Heart left ventricle (tissue), 16 donors: ENCODE data around the gene CRY1. TPM values are rescaled to one million over a fixed set of nuclear protein-coding genes. Genes with fewer than 3 reads are reported as not detected.
A peak's percentile ranks its signal among the peaks of the same experiment; 100 is the strongest.
"Not testable (repeated sequence)": the region's sequence is repeated elsewhere in the genome, so short reads cannot be mapped to it uniquely, and the experiment has no call there.

Source experiments
- ATAC-seq, 4 donors: fragments of 200-7000 bp; cut with Tn5 transposase; one replicate each; pipeline ENCODE4 v1.9.1; 2020 to 2022; ENCODE audit warnings: moderate library complexity in 4 of 4, mild to moderate bottlenecking in 3 of 4, moderate number of reproducible peaks in 1 of 4
- DNase-seq, 5 donors: peaks; one replicate each; pipeline ENCODE4 v3.0.0-alpha.2; 2020
- H3K27ac ChIP-seq, 12 donors: fragments of 200-600 bp; sonication (generic) in 4 of 12; one replicate each; pipeline versions ENCODE4 v1.5.0 to v1.8.0; 2016 to 2022; ENCODE audit warnings: mild to moderate bottlenecking in 2 of 12
- H3K27me3 ChIP-seq, 9 donors: fragments of 200-600 bp; sonication (generic) in 2 of 9; one replicate each; pipeline versions ENCODE4 v1.5.1 to v1.8.0; 2016 to 2022; ENCODE audit warnings: mild to moderate bottlenecking in 3 of 9
- H3K36me3 ChIP-seq, 9 donors: fragments of 200-600 bp; sonication (generic) in 2 of 9; one replicate each; pipeline versions ENCODE4 v1.5.0 to v1.8.0; 2018 to 2022; ENCODE audit warnings: mild to moderate bottlenecking in 2 of 9
- H3K4me1 ChIP-seq, 12 donors: fragments of 200-600 bp; sonication (generic) in 4 of 12; one replicate each; pipeline versions ENCODE4 v1.5.0 to v1.8.0; 2016 to 2022; ENCODE audit warnings: mild to moderate bottlenecking in 3 of 12
- H3K4me3 ChIP-seq, 12 donors: fragments of 200-600 bp; sonication (generic) in 4 of 12; one replicate each; pipeline versions ENCODE4 v1.5.0 to v1.8.0; 2017 to 2022; ENCODE audit warnings: mild to moderate bottlenecking in 9 of 12, moderate library complexity in 4 of 12
- H3K9me3 ChIP-seq, 12 donors: fragments of 200-600 bp; sonication (generic) in 4 of 12; one replicate each; pipeline versions ENCODE4 v1.5.0 to v1.8.0; 2016 to 2022; ENCODE audit warnings: mild to moderate bottlenecking in 1 of 12
- POLR2A ChIP-seq, 2 donors: fragments of 450-650 bp; IDR thresholded peaks; one replicate each; pipeline ENCODE4 v1.6.1; 2017; ENCODE audit warnings: antibody characterized with exemption in 2 of 2, mild to moderate bottlenecking in 2 of 2, moderate library complexity in 2 of 2
- WGBS, 4 donors: extraction: QIAGEN DNeasy Blood & Tissue Kit in 2 of 4; methylation state at CpG; one replicate each; pipeline versions ENCODE4 v1.1.5 to v1.1.7; 2013 to 2018; 5-methylcytosine and 5-hydroxymethylcytosine counted together
- intact Hi-C, 10 donors: fragments of 100-400 bp; cut with DNase I; formaldehyde crosslinking; loops; one replicate each; pipeline versions ENCODE4 v1.11.1 to v1.14.2; 2022
- polyA plus RNA-seq, 2 donors: library from polyadenylated mRNA; stranded (reverse); fragments of 200-250 nt; gene quantifications; one replicate each; pipeline ENCODE4 v1.2.3, GENCODE V29; 2013
- total RNA-seq, 9 donors: library from RNA; depleted of rRNA in 2 of 9; stranded (reverse); fragments of >200 nt in 2 of 9; fragmentation: NEBNext Ultra II Directional in 3 of 9; extraction: Animal tissue kit (Norgen Biotek cat#: 25700) in 3 of 9; gene quantifications; one replicate each; pipeline versions ENCODE4 v1.1.0 to v1.2.4, GENCODE V29; 2016 to 2023
- TF ChIP-seq, protein P1 (sequence below), 12 donors: fragments of 200-600 bp; sonication (generic) in 4 of 12; IDR thresholded peaks; one replicate each; pipeline versions ENCODE4 v1.5.0 to v1.8.0; 2018 to 2022; ENCODE audit warnings: antibody characterized with exemption in 12 of 12, mild to moderate bottlenecking in 5 of 12
- donor health status: ischemic (EF 13 %, LVEDD 7.1; RV severe dilation, severe dysfunction).
- donor health status: healthy with polysubstance abuse.
- donor health status: DM: no; HTN: yes; CAD: no.
- donor health status: DM: no; HTN: no; CAD: no.
- donor health status: ischemic (EF 25% LVEDD 6.9; RV normal size, moderate dysfunction).
- donor health status: ischemic (EF 25% LVEDD 5.7; RV mildly dilated, moderate dysfunction).
- donor health status: healthy.
- donor health status: DM: yes; HTN: yes; CAD: no.
- donor health status: ischemic (EF 35%, LVEDD 5.7; RV mildly dilated, moderate dysfunction).
- donor health status: nonischemic (EF 11% LVEDD 7.7; RV severe dilation, severe dysfunction).
- donor health status: DM: yes; HTN: yes; CAD: no.
- donor health status: PGD.
- donor health status: ischemic (EF 29% LVEDD 5.4; RV normal size, mild dysfunction).
- donor health status: nonischemic (EF 23%, LVEDD 6.1; RV moderate dilation, normal function).

Gene CRY1
- total and polyA plus RNA-seq, 11 donors, result 4.3 to 20.7 (median 12.0) TPM

DNA sequence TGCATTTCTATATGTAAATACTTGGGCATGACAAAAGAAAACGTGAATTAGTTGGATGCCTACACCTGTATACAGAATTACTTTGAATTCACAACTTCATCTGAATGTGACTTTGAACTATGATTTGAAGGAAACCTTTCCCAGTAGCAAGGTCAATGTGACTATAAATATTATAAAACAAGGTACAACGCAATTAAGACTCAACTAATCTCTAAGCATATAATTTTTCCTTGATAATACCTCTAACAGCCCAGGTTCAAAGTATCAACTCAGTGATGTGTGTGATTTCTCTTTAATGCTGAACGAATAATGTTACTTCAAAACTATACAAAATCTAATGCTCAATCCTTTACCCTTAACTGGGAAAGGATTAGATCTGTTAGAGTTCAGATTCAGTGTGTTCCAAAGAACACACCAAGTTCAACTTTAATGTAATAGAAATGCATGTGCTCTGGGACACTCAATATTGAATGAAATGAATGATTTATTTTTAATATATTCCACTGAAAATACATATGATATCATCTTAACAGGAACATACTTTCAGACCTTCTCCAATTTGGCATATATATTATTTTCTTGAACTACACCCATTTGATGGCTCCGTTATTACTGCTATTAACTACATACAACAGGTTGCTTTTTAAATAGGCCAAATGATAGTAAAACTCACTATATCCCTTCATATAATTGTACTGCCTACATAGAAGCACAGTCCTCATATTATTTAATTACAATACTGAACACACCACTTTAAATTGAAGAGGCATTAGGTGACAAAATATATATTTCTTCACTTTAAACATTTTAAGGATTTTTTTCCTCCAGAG lies 66.3 kb downstream of the CRY1 start:
- peak overlapping the region in 3 of 12 donors; percentile 1 to 12 (median 6) for H3K4me3 ChIP-seq
- H3K36me3 ChIP-seq, result no peaks in the 10 kb centered on the region
- H3K27ac ChIP-seq, result peak overlapping the region; percentile 15 to 82 (median 51)
- peaks cover 3 to 63% (median 34%) of the 10 kb centered on the region in 12 donors for H3K4me1 ChIP-seq
- TF ChIP-seq POLR2A (IDR thresholded peaks at IDR 0.05), result no peak
- TF ChIP-seq, protein P1, sequence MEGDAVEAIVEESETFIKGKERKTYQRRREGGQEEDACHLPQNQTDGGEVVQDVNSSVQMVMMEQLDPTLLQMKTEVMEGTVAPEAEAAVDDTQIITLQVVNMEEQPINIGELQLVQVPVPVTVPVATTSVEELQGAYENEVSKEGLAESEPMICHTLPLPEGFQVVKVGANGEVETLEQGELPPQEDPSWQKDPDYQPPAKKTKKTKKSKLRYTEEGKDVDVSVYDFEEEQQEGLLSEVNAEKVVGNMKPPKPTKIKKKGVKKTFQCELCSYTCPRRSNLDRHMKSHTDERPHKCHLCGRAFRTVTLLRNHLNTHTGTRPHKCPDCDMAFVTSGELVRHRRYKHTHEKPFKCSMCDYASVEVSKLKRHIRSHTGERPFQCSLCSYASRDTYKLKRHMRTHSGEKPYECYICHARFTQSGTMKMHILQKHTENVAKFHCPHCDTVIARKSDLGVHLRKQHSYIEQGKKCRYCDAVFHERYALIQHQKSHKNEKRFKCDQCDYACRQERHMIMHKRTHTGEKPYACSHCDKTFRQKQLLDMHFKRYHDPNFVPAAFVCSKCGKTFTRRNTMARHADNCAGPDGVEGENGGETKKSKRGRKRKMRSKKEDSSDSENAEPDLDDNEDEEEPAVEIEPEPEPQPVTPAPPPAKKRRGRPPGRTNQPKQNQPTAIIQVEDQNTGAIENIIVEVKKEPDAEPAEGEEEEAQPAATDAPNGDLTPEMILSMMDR (IDR thresholded peaks at IDR 0.05), result no peak
- no peak for DNase-seq
- intact Hi-C loops, result loop anchor here in 3 of 10 donors (1.0 to 10.0 kb wide), 4 partner anchors 40 to 72 kb away; partner anchors contain the start of genes CRY1 (in 2 of the 3), MTERF2 (in 1 of the 3) and TMEM263 (in 1 of the 3)
- H3K9me3 ChIP-seq, result no peaks in the 10 kb centered on the region
- no peaks in the 10 kb centered on the region for H3K27me3 ChIP-seq
- ATAC-seq, result peak in 2 of 4 donors; percentile 13 to 25
- WGBS, 4 donors, result 47 to 64% (median 59%) methylated on average over 4 of the region's 4 CpGs

DNA sequence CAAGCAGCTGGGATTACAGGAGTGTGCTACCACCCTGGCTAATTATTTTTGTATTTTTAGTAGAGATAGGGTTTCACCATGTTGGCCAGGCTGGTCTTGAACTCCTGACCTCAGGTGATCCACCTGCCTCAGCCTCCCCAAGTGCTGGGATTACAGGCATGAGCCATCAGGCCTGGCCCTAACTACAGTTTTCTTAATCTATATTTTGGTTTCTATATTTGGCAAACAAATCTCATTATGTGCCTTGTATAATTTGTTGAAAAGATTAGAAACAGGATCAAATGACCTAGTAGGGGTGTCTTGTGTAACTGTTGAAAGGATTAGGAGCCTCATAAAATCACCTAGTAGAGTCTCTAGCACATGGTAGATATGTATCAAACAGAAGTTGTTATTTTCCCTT lies 67.0 kb downstream of the CRY1 start:
- peak overlapping the region in 7 of 12 donors; percentile 33 to 82 (median 56) for H3K27ac ChIP-seq
- peaks cover 3 to 57% (median 34%) of the 10 kb centered on the region in 12 donors for H3K4me1 ChIP-seq

DNA sequence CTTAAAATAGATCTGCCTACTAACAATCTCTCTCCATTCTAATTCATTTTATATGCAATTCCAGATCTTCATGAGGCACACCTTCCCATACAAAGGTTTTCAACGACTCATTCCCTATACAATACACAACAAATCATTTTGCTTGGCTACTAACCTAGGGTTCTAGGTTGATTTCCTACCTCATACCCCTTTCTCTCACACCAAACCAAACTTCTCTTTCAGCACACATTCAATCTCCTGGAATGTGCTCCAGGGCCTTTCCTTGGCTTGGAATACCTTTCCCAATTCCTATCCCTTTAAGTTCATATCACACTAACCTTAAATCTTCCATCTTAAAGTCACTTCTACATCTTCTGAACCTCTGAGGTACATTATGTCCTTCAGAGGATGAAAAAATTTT lies 67.7 kb downstream of the CRY1 start:
- Histone ChIP-seq H3K36me3 (peaks cover 0 to 8% (median 0%) of the 10 kb centered on the region in 9 donors), H3K27ac (no peak overlapping the region), H3K4me1 (peaks cover 3 to 50% (median 31%) of the 10 kb centered on the region in 12 donors), H3K9me3 (no peaks in the 10 kb centered on the region), H3K27me3 (no peaks in the 10 kb centered on the region), H3K4me3 (no peak overlapping the region)
- intact Hi-C loops, result loop anchor here in 2 of 10 donors (5.0 to 10.0 kb wide), 3 partner anchors 38 to 71 kb away; partner anchors contain the start of genes CRY1 (in 1 of the 2), MTERF2 (in 1 of the 2) and TMEM263 (in 1 of the 2)
- DNase-seq (no peak), ATAC-seq (no peak)
- 88 to 95% (median 90%) methylated on average over 1 of the region's 1 CpG for WGBS, 4 donors
- TF ChIP-seq, protein P1 (IDR thresholded peaks at IDR 0.05), result no peak
- no peak for TF ChIP-seq POLR2A (IDR thresholded peaks at IDR 0.05)

More for the DNA sequence above, 67.0 kb downstream of the CRY1 start:
- not testable (repeated sequence) for DNase-seq, H3K4me3 ChIP-seq, H3K9me3 ChIP-seq, ATAC-seq, H3K36me3 ChIP-seq, H3K27me3 ChIP-seq
- intact Hi-C loops, result loop anchor here in 2 of 10 donors (5.0 to 10.0 kb wide), 3 partner anchors 39 to 72 kb away; partner anchors contain the start of genes CRY1 (in 1 of the 2), MTERF2 (in 1 of the 2) and TMEM263 (in 1 of the 2)

DNA sequence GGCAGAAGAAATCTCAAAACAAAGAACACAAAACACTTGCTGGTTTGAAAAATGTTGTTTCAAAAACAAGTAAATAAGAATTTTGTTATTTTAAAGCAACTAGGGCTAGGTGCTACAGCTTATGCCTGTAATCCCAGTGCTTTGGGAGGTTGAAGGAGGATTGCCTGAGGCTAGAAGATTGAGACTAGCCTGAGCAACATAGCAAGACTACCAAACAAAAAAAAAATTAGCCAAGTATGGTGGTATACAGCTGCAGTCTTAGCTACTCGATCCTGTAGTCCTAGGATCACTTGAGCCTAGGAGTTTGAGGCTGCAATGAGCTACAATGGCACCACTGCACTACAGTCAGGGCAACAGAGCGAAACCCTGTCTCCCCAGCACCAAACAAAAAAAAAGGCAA lies 73.8 kb downstream of the CRY1 start:
- H3K9me3 ChIP-seq, result no peaks in the 10 kb centered on the region
- H3K36me3 ChIP-seq, result peaks cover 0 to 18% (median 0%) of the 10 kb centered on the region in 9 donors
- no peak for TF ChIP-seq POLR2A (IDR thresholded peaks at IDR 0.05)
- TF ChIP-seq, protein P1 (IDR thresholded peaks at IDR 0.05), result no peak
- no peak overlapping the region for H3K27ac ChIP-seq
- peaks cover 0 to 4% (median 0%) of the 10 kb centered on the region in 12 donors for H3K4me1 ChIP-seq
- intact Hi-C loops, result no loop called here
- H3K4me3 ChIP-seq, result no peak overlapping the region
- H3K27me3 ChIP-seq, result no peaks in the 10 kb centered on the region
- 92 to 95% (median 94%) methylated on average over 2 of the region's 2 CpGs for WGBS, 4 donors
- DNase-seq, result no peak
- ATAC-seq, result no peak
